A549 (cell line): ENCODE measurements around the gene DMRT3. TPM values are rescaled to one million over a fixed set of nuclear protein-coding genes. Genes with fewer than 3 reads are reported as not detected.
A peak's percentile ranks its signal among the peaks of the same experiment; 100 is the strongest.

Source experiments
- ATAC-seq, 2 experiments: fragments of 200-7000 bp in 1 of 2; fragments of >200 bp in 1 of 2; cut with Nextera tagmentation in 1 of 2; cut with Tn5 transposase in 1 of 2; 3 replicates each; pipeline versions ENCODE4 v1.8.0 to v1.9.1; 2018 to 2020; ENCODE audit warnings: mild to moderate bottlenecking in 1 of 2, moderate library complexity in 1 of 2
- CTCF ChIA-PET: fragments of 300-600 bp; sonication (Branson Sonifier 250); formaldehyde crosslinking; extraction: SDS; loops from one replicate; lab custom pipeline; 2021; ENCODE audit warnings: antibody characterized with exemption, inconsistent platforms; lab: Yijun Ruan, JAX
- POLR2A ChIA-PET: fragments of 350-600 bp; formaldehyde crosslinking; extraction: SDS; loops from one replicate; lab custom pipeline; 2021; ENCODE audit warnings: antibody characterized with exemption, inconsistent platforms; lab: Yijun Ruan, JAX
- DNase-seq, 2 experiments: peaks; one replicate each; pipeline versions ENCODE4 v3.0.0 to v3.0.0-alpha.2; 2011 to 2016; ENCODE audit warnings: low read depth in 1 of 2, low spot score in 1 of 2
- FAIRE-seq: peaks from 2 replicates; lab custom pipeline; 2011; peaks lifted over from hg19 to GRCh38; lab: Jason Lieb, UNC
- H3K27ac ChIP-seq, 2 experiments: fragments of >200 bp; sonication (Bioruptor Twin); formaldehyde crosslinking; 3 replicates each; pipeline ENCODE4 v1.5.1; 2016 to 2017
- H3K4me1 ChIP-seq: fragments of >200 bp; sonication (Bioruptor Twin); formaldehyde crosslinking; 3 replicates; pipeline ENCODE4 v1.6.1; 2016
- H3K4me2 ChIP-seq: fragments of >200 bp; sonication (Bioruptor Twin); formaldehyde crosslinking; 3 replicates; pipeline ENCODE4 v1.6.1; 2016
- H3K4me3 ChIP-seq: fragments of >200 bp; sonication (Bioruptor Twin); formaldehyde crosslinking; 3 replicates; pipeline ENCODE4 v1.5.1; 2016
- H3K9me3 ChIP-seq: fragments of >200 bp; sonication (Bioruptor Twin); formaldehyde crosslinking; 3 replicates; pipeline ENCODE4 v1.6.1; 2016
- BHLHE40 ChIP-seq: IDR thresholded peaks from 2 replicates; pipeline ENCODE4 v1.6.1; 2012; ENCODE audit warnings: low read depth, low read length, inconsistent platforms
- CBX2 ChIP-seq: fragments of 200-600 bp; sonication (generic); IDR thresholded peaks from 2 replicates; pipeline ENCODE4 v1.6.1; 2016; ENCODE audit warnings: low read depth, mild to moderate bottlenecking, borderline replicate concordance
- CBX8 ChIP-seq: fragments of 200-600 bp; sonication (generic); IDR thresholded peaks from 2 replicates; pipeline ENCODE4 v1.6.1; 2016
- CHD4 ChIP-seq: fragments of 200-600 bp; sonication (generic); IDR thresholded peaks from 2 replicates; pipeline ENCODE4 v1.6.1; 2016; ENCODE audit warnings: antibody characterized with exemption, mild to moderate bottlenecking, borderline replicate concordance
- CTCF ChIP-seq: fragments of >200 bp; sonication (Bioruptor Twin); formaldehyde crosslinking; IDR thresholded peaks from 3 replicates; pipeline ENCODE4 v1.5.1; 2016
- EHMT2 ChIP-seq: fragments of 200-600 bp; sonication (generic); IDR thresholded peaks from 2 replicates; pipeline ENCODE4 v1.6.1; 2016; ENCODE audit warnings: antibody characterized with exemption, low read depth, mild to moderate bottlenecking, moderate library complexity
- ELK1 ChIP-seq: fragments of 150-350 bp; IDR thresholded peaks from 2 replicates; pipeline ENCODE4 v1.6.1; 2014; ENCODE audit warnings: low read depth, mild to moderate bottlenecking, low read length
- EP300 ChIP-seq, 2 experiments: fragments of >200 bp; sonication (Bioruptor Twin); formaldehyde crosslinking; IDR thresholded peaks; 2 replicates in 1 of 2; 3 replicates in 1 of 2; pipeline ENCODE4 v1.6.1; 2016 to 2017
- FOSL2 ChIP-seq, 2 experiments: fragments of 450-650 bp in 1 of 2; fragments of >200 bp in 1 of 2; sonication (Bioruptor Twin) in 1 of 2; formaldehyde crosslinking; IDR thresholded peaks; 2 replicates each; pipeline versions ENCODE4 v1.5.0 to v1.6.1; 2016 to 2020; ENCODE audit warnings: mild to moderate bottlenecking in 1 of 2, moderate library complexity in 1 of 2
- FOXS1 ChIP-seq: fragments of 250-450 bp; sonication (Bioruptor Pico); IDR thresholded peaks from 2 replicates; pipeline ENCODE4 v1.5.0; 2020; ENCODE audit warnings: mild to moderate bottlenecking, moderate library complexity
- HOXA7 ChIP-seq: fragments of 250-450 bp; sonication (Bioruptor Pico); IDR thresholded peaks from 2 replicates; pipeline ENCODE4 v1.5.0; 2020; ENCODE audit warnings: mild to moderate bottlenecking, moderate library complexity
- HOXB13 ChIP-seq: fragments of 250-450 bp; sonication (Bioruptor Pico); IDR thresholded peaks from 2 replicates; pipeline ENCODE4 v1.5.0; 2020; ENCODE audit warnings: low read depth, mild to moderate bottlenecking, moderate library complexity
- JUN ChIP-seq, 2 experiments: fragments of >200 bp; sonication (Bioruptor Twin); formaldehyde crosslinking; IDR thresholded peaks; 2 replicates in 1 of 2; 3 replicates in 1 of 2; pipeline ENCODE4 v1.6.1; 2016 to 2017
- KDM5A ChIP-seq: fragments of 200-600 bp; sonication (generic); IDR thresholded peaks from 2 replicates; pipeline ENCODE4 v1.6.1; 2016; ENCODE audit warnings: antibody characterized with exemption, mild to moderate bottlenecking
- MAZ ChIP-seq: fragments of 150-350 bp; IDR thresholded peaks from 2 replicates; pipeline ENCODE4 v1.6.1; 2014; ENCODE audit warnings: antibody characterized with exemption, low read depth, low read length, borderline replicate concordance
- MYC ChIP-seq: IDR thresholded peaks from 2 replicates; pipeline ENCODE4 v1.6.1; 2012; ENCODE audit warnings: mild to moderate bottlenecking, inconsistent platforms, low read length, improper control_type of control experiment, borderline replicate concordance
- NFE2L2 ChIP-seq: fragments of 150-350 bp; conservative IDR thresholded peaks from 2 replicates; pipeline ENCODE4 v1.6.1; 2014; ENCODE audit warnings: low read length
- PBX3 ChIP-seq: IDR thresholded peaks from 2 replicates; pipeline ENCODE4 v1.6.1; 2012
- PHF8 ChIP-seq: fragments of 200-600 bp; sonication (generic); IDR thresholded peaks from 2 replicates; pipeline ENCODE4 v1.6.1; 2016; ENCODE audit warnings: low read depth, mild to moderate bottlenecking, antibody characterized with exemption, moderate library complexity, borderline replicate concordance
- RAD21 ChIP-seq, 2 experiments: fragments of >200 bp in 1 of 2; sonication (Bioruptor Twin) in 1 of 2; formaldehyde crosslinking in 1 of 2; IDR thresholded peaks in 1 of 2; conservative IDR thresholded peaks in 1 of 2; 2 replicates in 1 of 2; 3 replicates in 1 of 2; pipeline ENCODE4 v1.6.1; 2012 to 2018; ENCODE audit warnings: inconsistent platforms in 1 of 2
- RCOR1 ChIP-seq: fragments of 150-350 bp; IDR thresholded peaks from 2 replicates; pipeline ENCODE4 v1.6.1; 2014; ENCODE audit warnings: antibody characterized with exemption, low read length, low read depth
- RFX5 ChIP-seq: fragments of 450-650 bp; IDR thresholded peaks from 2 replicates; pipeline ENCODE4 v1.7.1; 2014; ENCODE audit warnings: antibody characterized with exemption, mild to moderate bottlenecking, moderate library complexity
- SMC3 ChIP-seq: fragments of >200 bp; sonication (Bioruptor Twin); formaldehyde crosslinking; IDR thresholded peaks from 3 replicates; pipeline ENCODE4 v1.6.1; 2018; ENCODE audit warnings: inconsistent platforms
- TP53 ChIP-seq: fragments of 250-450 bp; sonication (Bioruptor Pico); IDR thresholded peaks from 2 replicates; pipeline ENCODE4 v1.5.0; 2021; ENCODE audit warnings: mild to moderate bottlenecking, moderate library complexity
- ZNF302 ChIP-seq: fragments of 250-450 bp; sonication (Bioruptor Pico); IDR thresholded peaks from 2 replicates; pipeline ENCODE4 v1.9.0; 2021; ENCODE audit warnings: inconsistent platforms, mild to moderate bottlenecking, moderate library complexity
- ZSCAN20 ChIP-seq: fragments of 250-450 bp; sonication (Bioruptor Pico); IDR thresholded peaks from 2 replicates; pipeline ENCODE4 v1.8.0; 2022; ENCODE audit warnings: mild to moderate bottlenecking, moderate library complexity
- WGBS: methylation state at CpG from one replicate; pipeline ENCODE4 v1.1.6; 2017; ENCODE audit errors: missing lambda C conversion rate; 5-methylcytosine and 5-hydroxymethylcytosine counted together
- polyA plus RNA-seq, 4 experiments: library from polyadenylated mRNA; depleted of rRNA in 3 of 4; stranded (reverse); fragments of >200 nt; fragmentation: RNase III in 1 of 4; extraction: RNeasy Plus Mini Kit Qiagen cat#74134 plus additional on column Dnase treatment in 1 of 4; gene quantifications; 2 replicates in 3 of 4; 3 replicates in 1 of 4; pipeline ENCODE4 v1.2.3, GENCODE V29; 2011 to 2017

The DMRT3 gene
- polyA plus RNA-seq, 2 of the 4 experiments (the other 2 are of a cell fraction), result not detected

- TF ChIP-seq PBX3, result no peak
- no peak for TF ChIP-seq CBX2
- no peak for TF ChIP-seq EP300 (IDR thresholded peaks at IDR 0.05)
- TF ChIP-seq FOSL2 (IDR thresholded peaks at IDR 0.05), result no peak
- TF ChIP-seq FOSL2 (CRISPR knock-in tag; IDR thresholded peaks at IDR 0.05), result no peak
- TF ChIP-seq CBX8, result no peak
- no peak for TF ChIP-seq RCOR1
Observed at GRCh38 chr9:1008216-1008615, 31.8 kb downstream of the DMRT3 start (continued).

- 3% methylated on average over 14 of the region's 14 CpGs for WGBS
- Histone ChIP-seq H3K27ac (0 out of 6 replicates have a peak overlapping the region, but pooled peaks of 1 of the 2 experiments have one; percentile 30), H3K4me1 (0 out of 3 replicates have a peak, but pooled peaks cover 3% of the 10 kb centered on the region), H3K9me3 (no peaks in the 10 kb centered on the region), H3K4me3 (no peak overlapping the region), H3K4me2 (peak overlapping the region; percentile 42; the same call in 2 of the 3 replicates)
- FAIRE-seq, result no peak
- ATAC-seq, result peak; percentile 93 to 99
- ChIA-PET CTCF (interaction anchor here (0.5 to 3.8 kb wide), 52 partner anchors 9 to 1090 kb away, joined by 3 to 64 read pairs (median 4); partner anchors contain the start of genes DMRT3 and DOCK8), POLR2A (no interaction called here)
- TF ChIP-seq ZSCAN20 (CRISPR knock-in tag) (no peak), SMC3 (peak; percentile 69), BHLHE40 (no peak), CHD4 (no peak), MYC (no peak), FOXS1 (CRISPR knock-in tag) (no peak), TP53 (CRISPR knock-in tag) (no peak), EHMT2 (no peak), KDM5A (no peak), NFE2L2 (no peak), ELK1 (no peak), HOXA7 (CRISPR knock-in tag) (no peak), PHF8 (no peak), CTCF (peak; percentile 81), ZNF302 (CRISPR knock-in tag) (no peak), RFX5 (no peak), MAZ (no peak), HOXB13 (CRISPR knock-in tag) (no peak), JUN (IDR thresholded peaks at IDR 0.05) (no peak), RAD21 (conservative IDR thresholded peaks at IDR 0.05 in 1 of 2, IDR thresholded peaks at IDR 0.05 in 1 of 2) (peak; percentile 89 to 93)
- DNase-seq, result peak; percentile 59 to 76
Observed at GRCh38 chr9:1009101-1009707, 32.7 kb downstream of the DMRT3 start.
